A549 (cell line): ENCODE results near the gene RAD51B.

Experiments used
- NPAS2 ChIP-seq: fragments of 250-450 bp; sonication (Bioruptor Pico); IDR thresholded peaks from 2 replicates; pipeline ENCODE4 v1.8.0; 2022; ENCODE audit warnings: mild to moderate bottlenecking, moderate library complexity, borderline replicate concordance
- TF ChIP-seq, protein P1 (sequence below): fragments of 200-600 bp; sonication (generic); IDR thresholded peaks from 2 replicates; pipeline ENCODE4 v1.6.1; 2016; ENCODE audit warnings: antibody characterized with exemption, mild to moderate bottlenecking, moderate library complexity

- TF ChIP-seq NPAS2 (CRISPR knock-in tag), result no peak
- TF ChIP-seq, protein P1, sequence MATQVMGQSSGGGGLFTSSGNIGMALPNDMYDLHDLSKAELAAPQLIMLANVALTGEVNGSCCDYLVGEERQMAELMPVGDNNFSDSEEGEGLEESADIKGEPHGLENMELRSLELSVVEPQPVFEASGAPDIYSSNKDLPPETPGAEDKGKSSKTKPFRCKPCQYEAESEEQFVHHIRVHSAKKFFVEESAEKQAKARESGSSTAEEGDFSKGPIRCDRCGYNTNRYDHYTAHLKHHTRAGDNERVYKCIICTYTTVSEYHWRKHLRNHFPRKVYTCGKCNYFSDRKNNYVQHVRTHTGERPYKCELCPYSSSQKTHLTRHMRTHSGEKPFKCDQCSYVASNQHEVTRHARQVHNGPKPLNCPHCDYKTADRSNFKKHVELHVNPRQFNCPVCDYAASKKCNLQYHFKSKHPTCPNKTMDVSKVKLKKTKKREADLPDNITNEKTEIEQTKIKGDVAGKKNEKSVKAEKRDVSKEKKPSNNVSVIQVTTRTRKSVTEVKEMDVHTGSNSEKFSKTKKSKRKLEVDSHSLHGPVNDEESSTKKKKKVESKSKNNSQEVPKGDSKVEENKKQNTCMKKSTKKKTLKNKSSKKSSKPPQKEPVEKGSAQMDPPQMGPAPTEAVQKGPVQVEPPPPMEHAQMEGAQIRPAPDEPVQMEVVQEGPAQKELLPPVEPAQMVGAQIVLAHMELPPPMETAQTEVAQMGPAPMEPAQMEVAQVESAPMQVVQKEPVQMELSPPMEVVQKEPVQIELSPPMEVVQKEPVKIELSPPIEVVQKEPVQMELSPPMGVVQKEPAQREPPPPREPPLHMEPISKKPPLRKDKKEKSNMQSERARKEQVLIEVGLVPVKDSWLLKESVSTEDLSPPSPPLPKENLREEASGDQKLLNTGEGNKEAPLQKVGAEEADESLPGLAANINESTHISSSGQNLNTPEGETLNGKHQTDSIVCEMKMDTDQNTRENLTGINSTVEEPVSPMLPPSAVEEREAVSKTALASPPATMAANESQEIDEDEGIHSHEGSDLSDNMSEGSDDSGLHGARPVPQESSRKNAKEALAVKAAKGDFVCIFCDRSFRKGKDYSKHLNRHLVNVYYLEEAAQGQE, result no peak
Observed at GRCh38 chr14:68343534-68344118, 524.0 kb downstream of the RAD51B start.
